Sciatic nerve (tissue), 2 donors: ENCODE data around the gene KCNMA1. TPM values are rescaled to one million over a fixed set of nuclear protein-coding genes. Genes with fewer than 3 reads are reported as not detected.

Experiments used
- ATAC-seq: fragments of 200-7000 bp; cut with Tn5 transposase; one replicate; pipeline ENCODE4 v1.9.1; 2020; ENCODE audit warnings: mild to moderate bottlenecking, moderate library complexity
- DNase-seq: peaks from one replicate; pipeline ENCODE4 v3.0.0-alpha.2; 2020; ENCODE audit warnings: low spot score
- intact Hi-C: fragments of 100-400 bp; cut with DNase I; formaldehyde crosslinking; loops from one replicate; pipeline ENCODE4 v1.14.2; 2022
- total RNA-seq: library from RNA; stranded (reverse); fragmentation: NEBNext Ultra II Directional; extraction: Animal tissue kit (Norgen Biotek cat#: 25700); gene quantifications from one replicate; pipeline ENCODE4 v1.2.1, GENCODE V29; 2021
- donor health status: DM: no; HTN: no; CAD: no.
- donor health status: DM: no; HTN: no; CAD: no.

The KCNMA1 gene
- total RNA-seq, 1 donor from 2014 or later, result 10.7 TPM

GRCh38 chr10:77037735-77038403, 599.7 kb downstream of the KCNMA1 start:
- DNase-seq (no peak), ATAC-seq (no peak)
- intact Hi-C loops, result no loop called here

GRCh38 chr10:77036993-77037734, 600.4 kb downstream of the KCNMA1 start:
- ATAC-seq (no peak), DNase-seq (no peak)
- intact Hi-C loops, result no loop called here

GRCh38 chr10:77036276-77036675, 601.3 kb downstream of the KCNMA1 start:
- intact Hi-C loops, result no loop called here
- ATAC-seq, result no peak
- DNase-seq, result no peak

- DNase-seq (no peak), ATAC-seq (peak; percentile 92)
- intact Hi-C loops, result no loop called here
Observed at GRCh38 chr10:77034795-77035194, 602.8 kb downstream of the KCNMA1 start.

GRCh38 chr10:77034240-77034639, 603.4 kb downstream of the KCNMA1 start:
- peak; percentile 6 for ATAC-seq
- DNase-seq, result no peak
- intact Hi-C loops, result no loop called here

GRCh38 chr10:77032188-77032570, 605.4 kb downstream of the KCNMA1 start:
- ATAC-seq, result no peak
- intact Hi-C loops, result no loop called here
- no peak for DNase-seq

- intact Hi-C loops, result no loop called here
- no peak for ATAC-seq
- DNase-seq, result no peak
Observed at GRCh38 chr10:77031531-77032187, 605.9 kb downstream of the KCNMA1 start.

- no peak for DNase-seq
- ATAC-seq, result no peak
- intact Hi-C loops, result no loop called here
Observed at GRCh38 chr10:77030974-77031373, 606.6 kb downstream of the KCNMA1 start.

GRCh38 chr10:77029777-77030717, 607.6 kb downstream of the KCNMA1 start:
- DNase-seq (no peak), ATAC-seq (no peak)
- intact Hi-C loops, result no loop called here

GRCh38 chr10:77028042-77028441, 609.6 kb downstream of the KCNMA1 start:
- ATAC-seq, result no peak
- no peak for DNase-seq
- intact Hi-C loops, result no loop called here

- intact Hi-C loops, result no loop called here
- DNase-seq (no peak), ATAC-seq (no peak)
Observed at GRCh38 chr10:77027576-77027975, 610.0 kb downstream of the KCNMA1 start.

GRCh38 chr10:77027141-77027540, 610.5 kb downstream of the KCNMA1 start:
- intact Hi-C loops, result no loop called here
- no peak for DNase-seq
- ATAC-seq, result no peak

GRCh38 chr10:77026148-77026547, 611.5 kb downstream of the KCNMA1 start:
- intact Hi-C loops, result no loop called here
- ATAC-seq (no peak), DNase-seq (no peak)

- no peak for ATAC-seq
- DNase-seq, result no peak
- intact Hi-C loops, result no loop called here
Observed at GRCh38 chr10:77024461-77024860, 613.1 kb downstream of the KCNMA1 start.

- ATAC-seq, result no peak
- DNase-seq, result no peak
- intact Hi-C loops, result no loop called here
Observed at GRCh38 chr10:77023396-77023795, 614.2 kb downstream of the KCNMA1 start.

- DNase-seq (no peak), ATAC-seq (no peak)
- intact Hi-C loops, result no loop called here
Observed at GRCh38 chr10:77022671-77023070, 614.9 kb downstream of the KCNMA1 start.

GRCh38 chr10:77021966-77022490, 615.6 kb downstream of the KCNMA1 start:
- intact Hi-C loops, result no loop called here
- no peak for DNase-seq
- ATAC-seq, result peak; percentile 46

- DNase-seq (no peak), ATAC-seq (no peak)
- intact Hi-C loops, result no loop called here
Observed at GRCh38 chr10:77020426-77021040, 617.1 kb downstream of the KCNMA1 start.

GRCh38 chr10:77016855-77017254, 620.8 kb downstream of the KCNMA1 start:
- ATAC-seq (no peak), DNase-seq (no peak)
- intact Hi-C loops, result no loop called here
